Esophagus (tissue), 2 donors: ENCODE measurements around the gene GCNT2. TPM values are rescaled to one million over a fixed set of nuclear protein-coding genes. Genes with fewer than 3 reads are reported as not detected.
"Not testable (repeated sequence)": the region's sequence is repeated elsewhere in the genome, so short reads cannot be mapped to it uniquely, and the experiment has no call there.

ENCODE experiments used
- H3K27ac ChIP-seq, 2 donors: one replicate each; pipeline ENCODE4 v1.5.1; 2013; ENCODE audit warnings: low read depth in 2 of 2, mild to moderate bottlenecking in 2 of 2, inconsistent platforms in 1 of 2, low read length in 1 of 2, moderate library complexity in 1 of 2
- H3K27me3 ChIP-seq, 2 donors: one replicate each; pipeline ENCODE4 v1.6.1; 2013; ENCODE audit warnings: low read length in 2 of 2, control low read depth in 1 of 2, mild to moderate bottlenecking in 1 of 2; ENCODE audit not compliant: insufficient read depth in 2 of 2, control insufficient read depth in 1 of 2
- H3K36me3 ChIP-seq, 2 donors: one replicate each; pipeline ENCODE4 v1.6.1; 2013; ENCODE audit warnings: low read length in 1 of 2; ENCODE audit not compliant: control insufficient read depth in 2 of 2, insufficient read depth in 2 of 2
- H3K4me1 ChIP-seq, 2 donors: one replicate each; pipeline ENCODE4 v1.6.1; 2013; ENCODE audit warnings: low read length in 1 of 2; ENCODE audit not compliant: control insufficient read depth in 2 of 2, insufficient read depth in 2 of 2
- H3K4me3 ChIP-seq, 2 donors: one replicate each; pipeline ENCODE4 v1.5.1; 2013; ENCODE audit warnings: low read length in 2 of 2, mild to moderate bottlenecking in 2 of 2, low read depth in 1 of 2, moderate library complexity in 1 of 2
- H3K9me3 ChIP-seq, 2 donors: one replicate each; pipeline ENCODE4 v1.6.1; 2013; ENCODE audit warnings: mild to moderate bottlenecking in 2 of 2, low read depth in 1 of 2, low read length in 1 of 2, moderate library complexity in 1 of 2; ENCODE audit not compliant: control insufficient read depth in 2 of 2, insufficient read depth in 1 of 2
- WGBS, 2 donors: extraction: QIAGEN DNeasy Blood & Tissue Kit; methylation state at CpG; one replicate each; pipeline ENCODE4 v1.1.7; 2013; 5-methylcytosine and 5-hydroxymethylcytosine counted together
- polyA plus RNA-seq, 2 donors: library from polyadenylated mRNA; stranded (reverse); fragments of 200-250 nt; gene quantifications; one replicate each; pipeline ENCODE4 v1.2.3, GENCODE V29; 2013
- donor health status: healthy with polysubstance abuse.
- donor health status: Bipolar disorder and iron deficiency.

The GCNT2 gene
- polyA plus RNA-seq, 2 donors: 3.0 to 3.1 TPM

DNA sequence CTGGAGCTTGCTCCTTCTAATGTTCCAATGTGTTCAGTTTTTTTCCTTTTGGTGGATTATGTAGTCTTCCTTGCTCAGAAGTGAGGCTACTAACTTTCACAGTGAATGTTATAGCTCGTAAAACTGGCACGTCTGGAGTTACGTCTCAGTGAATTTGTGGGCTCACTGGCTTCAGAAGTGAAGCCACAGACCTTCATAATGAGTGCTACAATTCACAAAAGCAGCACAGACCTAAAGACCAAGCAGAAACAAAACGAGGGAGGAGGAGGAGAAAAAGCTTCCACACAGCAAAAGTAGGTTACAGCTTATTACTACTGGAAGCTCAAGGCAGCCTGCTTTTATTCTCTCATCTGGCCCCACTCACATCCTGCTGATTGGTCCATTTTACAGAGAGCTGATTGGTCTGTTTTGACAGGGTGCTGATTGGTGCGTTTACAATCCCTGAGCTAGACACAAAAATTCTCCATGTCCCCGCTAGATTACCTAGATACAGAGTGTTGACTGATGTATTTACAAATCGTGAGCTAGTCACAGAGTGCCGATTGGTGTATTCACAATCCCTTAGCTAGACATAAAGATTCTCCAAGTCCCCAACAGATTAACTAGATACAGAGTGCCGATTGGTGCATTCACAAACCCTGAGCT, 34.1 kb upstream of the GCNT2 start:
- not testable (repeated sequence) for H3K36me3 ChIP-seq, H3K4me3 ChIP-seq, H3K4me1 ChIP-seq, H3K9me3 ChIP-seq, H3K27me3 ChIP-seq, H3K27ac ChIP-seq
- WGBS, 2 donors: 82 to 84% methylated on average over 9 of the region's 9 CpGs

DNA sequence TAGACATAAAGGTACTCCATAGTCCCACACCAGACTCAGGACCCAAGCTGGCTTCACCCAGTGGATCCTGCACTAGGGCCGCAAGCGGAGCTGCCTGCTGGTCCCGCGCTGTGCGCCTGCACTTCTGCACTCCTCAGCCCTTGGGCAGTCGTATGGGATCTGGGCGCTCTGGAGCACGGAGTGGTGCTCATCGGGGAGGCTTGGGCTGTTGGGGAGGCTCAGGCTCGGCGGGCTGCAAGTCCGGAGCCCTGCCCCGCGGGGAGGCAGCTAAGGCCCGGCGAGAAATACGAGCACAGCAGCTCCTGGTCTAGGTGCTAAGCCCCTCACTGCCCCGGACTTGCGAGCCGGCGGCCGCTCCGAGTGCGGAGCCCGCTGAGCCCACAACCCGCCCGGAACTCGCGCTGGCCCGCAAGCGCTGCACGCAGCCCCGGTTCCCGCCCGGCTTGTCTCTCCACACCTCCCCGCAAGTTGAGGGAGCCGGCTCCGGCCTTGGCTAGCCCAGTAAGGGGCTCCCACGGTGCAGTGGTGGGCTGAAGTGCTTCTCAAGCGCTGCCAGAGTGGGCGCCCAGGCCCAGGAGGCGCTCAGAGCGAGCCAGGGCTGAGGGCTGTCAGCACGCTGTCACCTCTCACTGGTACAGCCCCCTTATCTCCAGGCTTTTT, 33.4 kb upstream of the GCNT2 start:
- Histone ChIP-seq H3K9me3 (peaks cover 0 to 3% of the 10 kb centered on the region in 2 donors), H3K36me3 (no peaks in the 10 kb centered on the region), H3K27me3 (no peaks in the 10 kb centered on the region), H3K4me3 (no peak overlapping the region), H3K4me1 (no peaks in the 10 kb centered on the region), H3K27ac (no peak overlapping the region)
- 84 to 86% methylated on average over 42 to 44 of the region's 44 CpGs for WGBS, 2 donors

GRCh38 chr6:10491463-10491862, 29.7 kb upstream of the GCNT2 start:
- Histone ChIP-seq H3K9me3 (peaks cover 0 to 3% of the 10 kb centered on the region in 2 donors), H3K4me1 (no peaks in the 10 kb centered on the region), H3K4me3 (no peak overlapping the region), H3K27me3 (no peaks in the 10 kb centered on the region), H3K36me3 (no peaks in the 10 kb centered on the region), H3K27ac (no peak overlapping the region)
- WGBS, 2 donors: 97% methylated on average over 32 of the region's 32 CpGs

DNA sequence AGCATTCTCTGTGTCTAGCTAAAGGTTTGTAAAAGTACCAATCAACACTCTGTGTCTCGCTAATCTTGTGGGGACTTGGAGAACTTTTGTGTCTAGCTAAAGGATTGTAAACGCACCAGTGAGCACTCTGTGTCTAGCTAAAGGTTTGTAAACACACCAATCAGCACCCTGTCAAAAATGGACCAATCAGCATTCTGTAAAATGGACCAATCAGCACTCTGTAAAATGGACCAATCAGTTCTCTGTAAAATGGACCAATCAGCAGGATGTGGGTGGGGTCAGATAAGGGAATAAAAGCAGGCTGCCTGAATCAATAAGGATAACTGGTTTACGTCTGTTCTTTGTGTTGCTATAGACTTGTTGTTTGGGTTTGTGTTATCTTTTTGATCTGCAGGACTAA, 29.2 kb upstream of the GCNT2 start:
- not testable (repeated sequence) for H3K4me3 ChIP-seq, H3K36me3 ChIP-seq, H3K27me3 ChIP-seq, H3K4me1 ChIP-seq, H3K27ac ChIP-seq, H3K9me3 ChIP-seq
- WGBS, 2 donors: 89 to 91% methylated on average over 3 of the region's 3 CpGs

GRCh38 chr6:10495029-10495428, 26.1 kb upstream of the GCNT2 start:
- Histone ChIP-seq H3K4me1 (no peaks in the 10 kb centered on the region), H3K27ac (no peak overlapping the region), H3K27me3 (no peaks in the 10 kb centered on the region), H3K36me3 (no peaks in the 10 kb centered on the region), H3K4me3 (no peak overlapping the region), H3K9me3 (no peaks in the 10 kb centered on the region)
- 73 to 74% methylated on average over 14 of the region's 14 CpGs for WGBS, 2 donors

DNA sequence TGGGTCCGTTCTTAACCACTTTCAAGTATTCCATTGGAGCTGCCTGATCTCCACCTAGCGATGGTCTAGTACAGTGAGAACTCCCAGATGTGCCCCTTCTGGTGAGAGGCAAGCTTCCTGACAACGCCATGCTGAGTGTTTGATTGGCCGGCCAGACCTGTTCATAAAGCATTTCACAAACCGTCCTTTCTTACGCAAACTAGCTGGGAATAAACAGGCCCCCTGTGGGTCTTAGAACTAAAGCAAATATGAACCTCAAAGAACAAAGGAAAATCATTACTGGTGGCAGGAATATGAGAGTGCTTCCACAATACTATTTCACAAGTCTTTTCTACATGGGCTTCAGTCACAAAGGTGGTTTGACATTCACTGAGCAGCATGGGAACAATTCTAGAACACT, 15.6 kb upstream of the GCNT2 start:
- Histone ChIP-seq H3K4me3 (no peak overlapping the region), H3K27ac (no peak overlapping the region), H3K36me3 (no peaks in the 10 kb centered on the region), H3K27me3 (no peaks in the 10 kb centered on the region), H3K4me1 (no peaks in the 10 kb centered on the region), H3K9me3 (no peaks in the 10 kb centered on the region)
- 77 to 81% methylated on average over 6 of the region's 6 CpGs for WGBS, 2 donors

DNA sequence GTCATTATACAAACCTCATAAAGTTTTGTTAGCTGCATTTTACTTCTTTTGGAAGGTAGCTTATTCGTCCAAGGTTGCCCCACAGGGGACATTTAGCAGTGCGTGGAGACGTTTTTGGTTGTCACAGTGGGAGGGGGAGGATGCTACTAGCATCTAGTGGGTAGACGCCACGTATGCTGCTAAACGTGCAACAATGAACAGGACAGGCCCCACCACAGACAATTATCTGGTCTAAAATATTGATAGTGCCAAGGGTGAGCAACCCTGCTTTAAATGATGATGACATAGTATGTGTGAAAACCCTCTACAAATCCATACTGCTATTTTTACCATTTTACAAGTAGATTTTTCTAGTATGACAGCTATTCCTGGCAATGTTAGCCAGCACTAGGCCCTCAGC, 13.9 kb upstream of the GCNT2 start:
- no peaks in the 10 kb centered on the region for H3K27me3 ChIP-seq
- no peaks in the 10 kb centered on the region for H3K4me1 ChIP-seq
- no peak overlapping the region for H3K4me3 ChIP-seq
- no peaks in the 10 kb centered on the region for H3K9me3 ChIP-seq
- H3K27ac ChIP-seq: no peak overlapping the region
- WGBS, 2 donors: 77 to 83% methylated on average over 6 of the region's 6 CpGs
- H3K36me3 ChIP-seq: no peaks in the 10 kb centered on the region

- Histone ChIP-seq H3K4me3 (no peak overlapping the region), H3K36me3 (no peaks in the 10 kb centered on the region), H3K27me3 (no peaks in the 10 kb centered on the region), H3K9me3 (no peaks in the 10 kb centered on the region), H3K27ac (no peak overlapping the region), H3K4me1 (no peaks in the 10 kb centered on the region)
- WGBS, 2 donors: 85 to 86% methylated on average over 5 of the region's 5 CpGs
These were observed 13.4 kb upstream of the GCNT2 start for GRCh38 chr6:10507715-10508114.

DNA sequence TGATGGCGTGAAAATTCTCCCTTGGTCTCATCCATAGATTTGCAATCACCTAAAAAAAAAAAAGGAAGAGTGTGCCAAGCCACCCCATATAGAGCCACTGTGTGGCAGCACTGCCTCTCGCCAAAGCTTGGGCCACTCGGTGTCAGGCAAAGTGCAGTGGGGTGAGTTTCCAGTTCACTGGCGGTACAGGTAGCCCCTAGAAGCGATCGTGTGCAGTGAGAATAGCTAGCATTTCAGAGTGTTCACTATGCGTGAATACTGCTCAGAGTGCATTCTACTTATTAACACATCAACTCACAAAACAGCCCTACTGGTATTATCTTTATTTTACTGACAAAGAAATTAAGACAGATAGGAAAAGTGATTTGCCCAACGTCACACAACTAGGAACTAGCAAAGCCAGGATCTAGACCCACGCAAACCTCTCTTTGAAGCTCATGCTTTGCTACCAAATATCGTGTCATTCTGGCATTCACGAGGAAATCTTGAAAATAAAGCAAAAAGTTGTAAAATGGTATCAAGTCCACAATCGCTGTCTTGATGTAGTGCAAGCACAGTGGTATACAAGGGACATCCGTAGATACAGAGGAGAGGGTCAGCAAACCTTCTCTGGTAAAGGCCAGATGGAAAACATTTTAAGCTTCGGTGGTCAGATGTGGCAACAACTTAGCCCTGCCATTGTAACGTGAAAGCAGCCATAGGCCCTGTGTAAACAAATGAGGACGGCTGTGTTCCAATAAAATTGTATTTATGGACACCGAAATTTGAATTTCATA, 10.4 kb upstream of the GCNT2 start:
- WGBS, 2 donors: 44% methylated on average over 17 of the region's 17 CpGs

More for the DNA sequence above, 10.4 kb upstream of the GCNT2 start:
- Histone ChIP-seq H3K9me3 (no peaks in the 10 kb centered on the region), H3K36me3 (no peaks in the 10 kb centered on the region), H3K27me3 (no peaks in the 10 kb centered on the region), H3K4me3 (no peak overlapping the region), H3K4me1 (no peaks in the 10 kb centered on the region), H3K27ac (no peak overlapping the region)
